Liver (tissue), 9 donors: ENCODE measurements around the gene CCDC141. TPM values are rescaled to one million over a fixed set of nuclear protein-coding genes. Genes with fewer than 3 reads are reported as not detected.

Experiments used
- DNase-seq: peaks from one replicate; pipeline ENCODE4 v3.0.0-alpha.2; 2017; ENCODE audit warnings: low spot score
- H3K27ac ChIP-seq, 2 donors: one replicate each; pipeline ENCODE4 v1.7.0; 2013; ENCODE audit warnings: inconsistent platforms in 2 of 2, low read length in 2 of 2, control low read depth in 1 of 2, low read depth in 1 of 2, mild to moderate bottlenecking in 1 of 2
- H3K27me3 ChIP-seq, 4 donors: one replicate each; pipeline versions ENCODE4 v1.6.1 to v1.7.0; 2013; ENCODE audit warnings: low read length in 3 of 4, inconsistent platforms in 1 of 4, mild to moderate bottlenecking in 1 of 4, moderate library complexity in 1 of 4; ENCODE audit not compliant: control insufficient read depth in 4 of 4, insufficient read depth in 4 of 4
- H3K36me3 ChIP-seq, 4 donors: one replicate each; pipeline versions ENCODE4 v1.6.1 to v1.7.0; 2013; ENCODE audit warnings: low read length in 3 of 4, mild to moderate bottlenecking in 3 of 4, low read depth in 1 of 4, moderate library complexity in 1 of 4; ENCODE audit not compliant: control insufficient read depth in 4 of 4, insufficient read depth in 3 of 4
- H3K4me1 ChIP-seq, 4 donors: one replicate each; pipeline versions ENCODE4 v1.6.1 to v1.7.0; 2013; ENCODE audit warnings: low read length in 3 of 4, mild to moderate bottlenecking in 3 of 4, moderate library complexity in 1 of 4; ENCODE audit not compliant: control insufficient read depth in 4 of 4, insufficient read depth in 4 of 4
- H3K4me3 ChIP-seq, 3 donors: one replicate each; pipeline versions ENCODE4 v1.6.1 to v1.7.0; 2013; ENCODE audit warnings: low read length in 3 of 3, control low read depth in 1 of 3, low read depth in 1 of 3, mild to moderate bottlenecking in 1 of 3
- H3K9ac ChIP-seq, 2 donors: one replicate each; pipeline ENCODE4 v1.7.0; 2013; ENCODE audit warnings: low read length in 2 of 2, mild to moderate bottlenecking in 2 of 2, moderate library complexity in 2 of 2, control low read depth in 1 of 2, low read depth in 1 of 2
- H3K9me3 ChIP-seq, 4 donors: one replicate each; pipeline versions ENCODE4 v1.6.1 to v1.7.0; 2013; ENCODE audit warnings: low read length in 3 of 4; ENCODE audit not compliant: control insufficient read depth in 4 of 4
- ATF3 ChIP-seq: IDR thresholded peaks from 2 replicates; pipeline ENCODE4 v1.6.1; 2016; ENCODE audit warnings: antibody characterized with exemption
- CTCF ChIP-seq: fragments of 150-350 bp; IDR thresholded peaks from 2 replicates; pipeline ENCODE4 v1.5.1; 2017; ENCODE audit warnings: improper control_type of control experiment, low read depth, low read length; ENCODE audit not compliant: missing input control
- EGR1 ChIP-seq, 2 donors: IDR thresholded peaks; 2 replicates each; pipeline ENCODE4 v1.6.1; 2016 to 2018; ENCODE audit warnings: antibody characterized with exemption in 2 of 2, low read depth in 2 of 2
- FOXA1 ChIP-seq: IDR thresholded peaks from 2 replicates; pipeline ENCODE4 v1.6.1; 2016; ENCODE audit warnings: antibody characterized with exemption
- FOXA2 ChIP-seq: IDR thresholded peaks from 2 replicates; pipeline ENCODE4 v1.6.1; 2016; ENCODE audit warnings: antibody characterized with exemption
- GABPA ChIP-seq, 2 donors: IDR thresholded peaks in 1 of 2; conservative IDR thresholded peaks in 1 of 2; 2 replicates each; pipeline ENCODE4 v1.6.1; 2016; ENCODE audit warnings: antibody characterized with exemption in 2 of 2, mild to moderate bottlenecking in 1 of 2, moderate library complexity in 1 of 2
- HNF4A ChIP-seq, 2 donors: conservative IDR thresholded peaks; 2 replicates each; pipeline ENCODE4 v1.6.1; 2016; ENCODE audit warnings: antibody characterized with exemption in 2 of 2, mild to moderate bottlenecking in 2 of 2
- HNF4G ChIP-seq: IDR thresholded peaks from 2 replicates; pipeline ENCODE4 v1.6.1; 2016; ENCODE audit warnings: antibody characterized with exemption
- JUND ChIP-seq, 2 donors: IDR thresholded peaks; 2 replicates each; pipeline ENCODE4 v1.6.1; 2016; ENCODE audit warnings: antibody characterized with exemption in 2 of 2
- MAX ChIP-seq: IDR thresholded peaks from 2 replicates; pipeline ENCODE4 v1.6.1; 2016; ENCODE audit warnings: antibody characterized with exemption
- NR2F2 ChIP-seq: IDR thresholded peaks from 2 replicates; pipeline ENCODE4 v1.6.1; 2016; ENCODE audit warnings: antibody characterized with exemption
- RAD21 ChIP-seq, 2 donors: IDR thresholded peaks; 2 replicates each; pipeline ENCODE4 v1.6.1; 2016; ENCODE audit warnings: antibody characterized with exemption in 2 of 2, mild to moderate bottlenecking in 2 of 2
- REST ChIP-seq: IDR thresholded peaks from 2 replicates; pipeline ENCODE4 v1.6.1; 2016; ENCODE audit warnings: antibody characterized with exemption, mild to moderate bottlenecking
- RXRA ChIP-seq, 2 donors: IDR thresholded peaks; 2 replicates each; pipeline ENCODE4 v1.6.1; 2017 to 2018; ENCODE audit warnings: antibody characterized with exemption in 2 of 2, mild to moderate bottlenecking in 1 of 2
- SP1 ChIP-seq: IDR thresholded peaks from 2 replicates; pipeline ENCODE4 v1.6.1; 2018; ENCODE audit warnings: antibody characterized with exemption, mild to moderate bottlenecking
- TAF1 ChIP-seq: conservative IDR thresholded peaks from 2 replicates; pipeline ENCODE4 v1.6.1; 2016; ENCODE audit warnings: antibody characterized with exemption, mild to moderate bottlenecking
- YY1 ChIP-seq: IDR thresholded peaks from 2 replicates; pipeline ENCODE4 v1.6.1; 2016; ENCODE audit warnings: antibody characterized with exemption, mild to moderate bottlenecking
- ZBTB33 ChIP-seq: IDR thresholded peaks from 2 replicates; pipeline ENCODE4 v1.6.1; 2016; ENCODE audit warnings: antibody characterized with exemption
- WGBS: extraction: QIAGEN DNeasy Blood & Tissue Kit; methylation state at CpG from one replicate; pipeline ENCODE4 v1.1.7; 2013; 5-methylcytosine and 5-hydroxymethylcytosine counted together
- polyA plus RNA-seq, 2 donors: library from polyadenylated mRNA; stranded (reverse) in 1 of 2; unstranded in 1 of 2; fragments of 200-250 nt in 1 of 2; fragments of >200 nt in 1 of 2; fragmentation: Nextera tagmentation in 1 of 2; extraction: Ambion mirVana in 1 of 2; gene quantifications; one replicate each; pipeline versions ENCODE4 v1.2.1 to v1.2.3, GENCODE V29; 2013 to 2015
- total RNA-seq, 2 donors: library from RNA; depleted of rRNA; stranded (reverse); fragments of >200 nt; gene quantifications; one replicate each; pipeline ENCODE4 v1.2.3, GENCODE V29; 2014
- donor health status: healthy.
- donor health status: healthy.
- donor health status: healthy.
- donor health status: healthy.
- donor health status: healthy.

Gene CCDC141
- total and polyA plus RNA-seq, 4 donors: 0.05 to 1.0 (median 0.39) TPM

- Histone ChIP-seq H3K9me3 (no peaks in the 10 kb centered on the region), H3K4me3 (no peak overlapping the region), H3K27me3 (no peaks in the 10 kb centered on the region), H3K27ac (no peak overlapping the region), H3K9ac (no peak overlapping the region), H3K36me3 (no peaks in the 10 kb centered on the region), H3K4me1 (no peaks in the 10 kb centered on the region)
- no peak for TF ChIP-seq EGR1 (IDR thresholded peaks at IDR 0.05; ENCODE audit: low read depth in 2 of 2)
- no peak for TF ChIP-seq ZBTB33
- no peak for TF ChIP-seq SP1
- no peak for TF ChIP-seq NR2F2
- no peak for TF ChIP-seq TAF1
- TF ChIP-seq YY1: no peak
- no peak for TF ChIP-seq RXRA (IDR thresholded peaks at IDR 0.05)
- TF ChIP-seq JUND (IDR thresholded peaks at IDR 0.05): no peak
- 87% methylated on average over 2 of the region's 2 CpGs for WGBS
- DNase-seq: no peak
These were observed 69.1 kb downstream of the CCDC141 start for GRCh38 chr2:178980815-178981214.

- H3K36me3 ChIP-seq: no peaks in the 10 kb centered on the region
- WGBS: 40% methylated on average over 2 of the region's 2 CpGs
- TF ChIP-seq NR2F2 (no peak), GABPA (IDR thresholded peaks at IDR 0.05 in 1 of 2, conservative IDR thresholded peaks at IDR 0.05 in 1 of 2) (no peak), RXRA (IDR thresholded peaks at IDR 0.05) (no peak), MAX (no peak), HNF4A (conservative IDR thresholded peaks at IDR 0.05) (no peak), RAD21 (IDR thresholded peaks at IDR 0.05) (no peak), HNF4G (no peak), EGR1 (IDR thresholded peaks at IDR 0.05; ENCODE audit: low read depth in 2 of 2) (no peak), TAF1 (no peak), FOXA2 (no peak), FOXA1 (no peak), REST (no peak), CTCF (no peak), SP1 (no peak), ZBTB33 (no peak), ATF3 (no peak), YY1 (no peak), JUND (IDR thresholded peaks at IDR 0.05) (no peak)
- H3K9me3 ChIP-seq: no peaks in the 10 kb centered on the region
- H3K27me3 ChIP-seq: no peaks in the 10 kb centered on the region
- no peak for DNase-seq
- H3K27ac ChIP-seq: no peak overlapping the region
- H3K4me1 ChIP-seq: no peaks in the 10 kb centered on the region
- H3K9ac ChIP-seq: no peak overlapping the region
- no peak overlapping the region for H3K4me3 ChIP-seq
These were observed 71.3 kb downstream of the CCDC141 start for GRCh38 chr2:178978667-178979066.
